GM21619 (cell line): Measurements from ENCODE around the gene TMEM203.

Experiments used
- ATAC-seq: cut with Tn5 transposase; IDR thresholded peaks from one replicate; pipeline ENCODE4 v1.9.1; 2021; ENCODE audit not compliant: unreplicated experiment

TMEM203 gene

DNA sequence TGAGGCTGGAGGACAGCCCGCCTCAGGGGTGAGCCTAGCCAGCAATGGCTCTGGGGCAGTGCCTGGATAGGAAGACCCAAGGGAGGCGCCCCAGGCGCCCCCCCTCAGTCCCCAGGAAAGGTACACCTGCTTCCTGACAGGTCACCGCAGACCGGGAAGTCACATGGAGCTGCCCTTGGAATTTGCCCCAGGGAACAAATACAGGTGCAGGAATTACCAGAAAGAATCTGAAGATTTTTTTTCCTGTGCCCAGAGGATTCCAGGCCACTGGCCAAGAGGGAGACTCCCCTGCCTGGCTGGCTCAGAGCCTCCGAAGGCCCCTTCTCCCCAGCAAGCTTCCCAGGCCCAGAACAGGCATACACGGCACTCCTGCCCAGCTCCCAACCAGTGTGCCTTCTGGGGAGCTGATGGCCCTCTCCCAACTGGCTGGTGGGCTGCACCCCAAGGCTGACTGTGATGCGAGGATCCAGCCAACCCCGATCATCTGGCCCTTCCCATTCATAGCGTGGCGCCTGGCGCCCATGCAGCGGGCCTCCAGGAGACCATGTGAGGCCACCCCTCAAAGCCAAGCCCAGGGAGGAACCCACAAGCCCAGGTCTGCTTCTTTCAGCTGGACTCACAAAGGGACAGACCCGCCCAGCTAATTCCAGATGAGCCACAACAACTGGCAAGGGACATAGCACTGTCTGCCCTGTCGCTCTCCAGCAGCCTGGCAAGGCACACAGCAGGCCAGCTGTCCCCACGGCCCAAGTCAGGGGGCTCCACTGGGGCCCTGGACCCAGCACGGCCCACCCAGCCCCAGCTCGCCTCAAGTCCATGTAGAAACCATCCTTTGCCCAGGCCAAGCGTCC is 7.2 kb downstream of the TMEM203 start:
- no peak for ATAC-seq

- no peak for ATAC-seq
These were observed 9.8 kb downstream of the TMEM203 start for GRCh38 chr9:137195525-137196220.

DNA sequence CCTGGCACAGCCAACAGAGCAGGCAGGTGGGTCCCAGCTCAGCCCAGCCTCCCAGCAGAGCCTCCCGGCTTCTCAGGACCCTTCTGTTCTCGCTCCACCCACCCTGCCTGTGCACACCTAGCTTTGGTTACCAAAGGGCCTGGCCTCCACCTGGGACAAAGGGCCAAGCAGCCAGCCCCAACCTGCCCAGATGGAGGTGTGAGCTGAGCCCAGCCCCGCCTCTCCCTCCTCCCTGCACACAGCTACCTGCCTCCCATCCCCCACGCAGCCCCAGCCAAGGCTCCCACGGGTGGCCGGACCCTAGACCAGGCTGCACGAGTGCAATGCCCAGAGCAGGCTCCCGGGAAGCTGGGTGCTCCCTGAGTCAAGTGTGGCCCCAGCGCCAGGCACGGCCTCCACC is 10.5 kb downstream of the TMEM203 start:
- no peak for ATAC-seq

GRCh38 chr9:137194388-137194787 is 11.1 kb downstream of the TMEM203 start:
- no peak for ATAC-seq

DNA sequence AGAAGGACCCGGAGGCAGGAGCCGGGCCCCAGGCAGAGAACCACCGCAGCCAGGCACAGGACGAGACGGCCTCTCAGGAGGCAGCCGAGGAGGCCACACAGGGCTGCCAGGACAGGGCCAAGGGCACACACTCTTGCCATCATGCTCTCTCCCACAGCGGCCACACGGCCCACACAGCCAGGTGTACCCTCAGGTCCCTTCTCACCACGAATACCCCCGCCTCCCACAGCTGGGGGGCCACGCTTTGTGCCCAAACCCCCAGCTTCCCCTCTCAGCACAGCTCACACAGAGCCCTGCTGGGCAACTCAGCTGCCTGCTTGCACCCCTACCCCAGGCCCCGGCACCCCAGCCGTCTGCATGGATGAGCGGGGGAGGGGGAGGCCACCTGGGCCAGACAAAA is 11.7 kb downstream of the TMEM203 start:
- ATAC-seq, result no peak

DNA sequence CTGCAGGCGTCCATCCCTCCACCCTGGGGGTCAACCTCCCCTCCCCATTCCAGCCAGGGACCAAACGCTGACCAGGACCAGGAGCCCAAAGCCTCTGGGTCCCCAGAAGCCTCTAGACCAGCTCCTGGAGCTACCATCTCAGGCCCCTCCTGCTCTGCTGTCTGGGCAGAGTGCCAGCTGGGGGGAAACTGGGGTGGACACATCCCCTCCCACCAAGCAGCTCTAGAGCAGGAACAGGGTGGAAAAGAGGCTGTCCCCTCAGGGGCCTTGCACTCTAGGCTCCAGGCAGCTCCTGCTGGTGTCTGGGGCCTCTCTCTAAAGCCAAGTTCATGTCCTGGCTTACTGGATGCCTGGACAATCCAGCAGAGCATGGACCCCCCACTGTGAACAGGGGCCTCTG is 12.6 kb downstream of the TMEM203 start:
- ATAC-seq, result no peak

DNA sequence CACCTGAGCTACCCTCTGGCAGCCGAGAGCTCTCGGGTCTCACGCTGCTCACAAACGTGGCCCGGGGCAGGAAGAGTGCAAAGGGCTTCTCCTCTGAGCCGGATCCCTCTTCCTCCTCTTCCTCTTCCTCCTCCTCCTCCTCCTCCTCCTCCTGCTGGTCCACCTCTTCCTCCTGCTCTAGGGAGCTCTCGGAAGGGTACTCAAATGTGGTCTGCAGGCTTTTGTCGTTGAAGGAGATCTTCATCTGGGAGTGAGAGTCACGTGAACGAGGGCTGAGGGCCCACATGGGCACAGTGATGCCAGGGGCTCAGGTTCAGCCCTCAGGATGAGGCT is 13.0 kb downstream of the TMEM203 start:
- ATAC-seq, result no peak

GRCh38 chr9:137191691-137192447 is 13.6 kb downstream of the TMEM203 start:
- no peak for ATAC-seq

GRCh38 chr9:137191245-137191644 is 14.2 kb downstream of the TMEM203 start:
- ATAC-seq, result no peak

DNA sequence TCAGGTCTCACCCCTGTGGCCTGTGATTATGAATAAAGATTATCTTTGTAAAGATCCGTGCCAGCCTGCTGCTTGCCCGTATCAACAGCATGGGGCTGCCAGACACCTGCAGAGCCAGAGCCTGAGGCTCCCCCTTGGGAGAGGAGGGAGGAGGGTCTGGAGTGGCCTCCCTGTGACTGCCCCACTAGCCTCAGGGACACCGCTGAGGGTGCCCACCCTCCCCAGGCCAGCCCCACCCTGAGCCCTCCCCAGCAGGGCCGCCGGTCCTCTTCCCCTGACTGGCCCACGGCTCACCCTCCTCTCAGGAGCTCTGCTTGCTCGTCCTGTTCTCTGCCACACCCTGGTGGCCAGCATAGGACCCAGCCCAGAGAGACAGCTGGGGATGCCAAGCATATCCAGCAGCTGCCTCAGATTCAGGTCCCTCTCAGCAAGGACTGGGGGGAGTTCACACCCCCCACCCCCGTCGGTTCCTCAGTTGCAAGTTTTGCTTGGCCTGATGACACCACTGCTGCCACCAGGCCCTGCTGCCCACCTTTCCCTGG is 15.1 kb downstream of the TMEM203 start:
- ATAC-seq, result no peak

DNA sequence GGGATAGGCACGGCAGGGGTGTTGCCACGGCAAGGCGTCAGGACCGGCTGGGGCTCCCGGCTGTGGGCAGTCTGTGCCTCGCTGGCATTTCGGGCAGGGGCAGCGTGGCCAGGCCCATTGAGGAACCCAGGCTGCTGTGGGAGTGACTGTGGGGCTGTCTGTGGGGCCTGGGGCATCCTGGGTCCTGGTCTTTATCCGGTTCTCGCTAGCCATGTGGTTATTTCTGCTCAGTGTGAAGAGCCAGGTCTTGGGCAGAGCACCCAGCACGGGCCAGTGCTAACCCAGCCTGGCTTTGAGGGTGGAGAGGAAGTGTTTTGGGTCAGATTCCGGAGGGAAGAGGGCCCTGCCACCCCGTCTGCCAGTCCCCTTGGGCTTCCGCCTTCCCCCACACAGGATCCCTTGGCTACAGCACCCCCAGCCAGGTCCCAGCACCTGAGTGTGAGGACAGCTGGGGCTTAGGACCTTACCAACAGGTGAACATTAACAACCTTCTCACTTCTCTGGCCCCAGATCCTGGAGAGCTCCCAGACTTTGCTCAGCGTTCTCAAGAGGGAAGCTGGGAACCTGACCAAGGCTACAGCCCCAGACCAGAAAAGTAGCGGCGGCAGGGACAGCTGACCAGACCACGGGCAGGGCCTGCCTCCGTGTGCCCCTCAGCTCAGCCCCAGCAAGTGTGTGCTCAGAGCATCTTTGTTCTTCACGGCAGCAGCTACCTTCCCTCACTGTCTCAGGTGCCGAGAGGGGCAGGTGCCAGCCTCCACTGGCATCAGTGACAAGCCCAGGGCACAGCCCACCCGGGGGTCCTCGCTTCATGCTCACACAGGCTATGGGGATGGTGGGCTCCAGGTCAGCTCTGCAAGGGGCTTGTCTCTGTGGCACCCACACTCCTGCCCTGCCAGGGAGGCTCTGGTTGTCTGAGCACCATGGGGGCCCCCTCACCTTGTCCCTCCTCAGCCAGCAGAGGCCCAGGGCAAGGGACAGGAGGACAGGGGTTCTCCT is 15.9 kb downstream of the TMEM203 start:
- no peak for ATAC-seq

GRCh38 chr9:137188490-137189296 is 16.8 kb downstream of the TMEM203 start, which contains the start of the genes ANAPC2 and SSNA1:
ANAPC2 (minus strand) TSS chr9:137188560; CDS start chr9:137188532, 28 bp downstream.
SSNA1 (plus strand) TSS chr9:137188676; CDS start chr9:137188727, 51 bp downstream.
- peak; percentile 66 for ATAC-seq

GRCh38 chr9:137188086-137188489 is 17.4 kb downstream of the TMEM203 start:
- no peak for ATAC-seq

DNA sequence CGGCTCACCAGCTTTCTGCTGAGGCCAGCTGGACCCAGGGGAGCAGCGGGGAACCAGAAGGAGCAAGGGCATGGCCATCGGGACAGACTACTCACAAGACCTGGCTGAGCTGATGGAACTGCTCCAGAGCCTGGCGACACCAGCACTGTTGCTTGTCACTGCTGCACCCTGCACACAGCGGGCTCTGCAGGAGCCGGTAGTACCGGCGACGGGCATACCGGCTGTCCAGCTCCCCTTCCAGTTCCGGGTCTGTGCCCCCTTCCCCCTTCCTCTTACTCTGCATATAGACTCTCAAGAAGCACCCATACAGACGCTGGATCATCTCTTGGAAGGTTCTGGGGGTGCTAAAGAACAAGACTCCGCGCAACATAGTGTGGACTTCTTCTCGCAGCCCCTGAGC is 18.1 kb downstream of the TMEM203 start:
- no peak for ATAC-seq

DNA sequence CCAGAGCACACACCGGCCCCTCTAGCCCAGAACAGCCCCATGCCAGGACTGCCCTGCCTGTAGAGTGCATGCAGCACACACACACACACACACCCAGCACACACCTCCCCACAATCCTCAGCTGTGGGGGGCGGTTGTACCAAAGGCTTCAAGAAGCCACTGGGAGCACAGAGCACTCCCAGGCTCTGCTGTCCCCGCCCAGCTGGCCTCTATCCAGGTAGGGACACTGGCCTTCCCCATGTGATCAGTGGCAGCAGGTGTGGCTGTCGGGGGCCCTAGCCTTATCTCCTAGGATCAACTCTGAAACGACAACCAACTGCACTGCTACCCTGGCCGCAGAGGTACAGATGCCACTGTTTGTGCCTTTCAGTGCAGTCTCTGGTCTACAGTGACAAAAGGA is 19.1 kb downstream of the TMEM203 start:
- ATAC-seq, result no peak

DNA sequence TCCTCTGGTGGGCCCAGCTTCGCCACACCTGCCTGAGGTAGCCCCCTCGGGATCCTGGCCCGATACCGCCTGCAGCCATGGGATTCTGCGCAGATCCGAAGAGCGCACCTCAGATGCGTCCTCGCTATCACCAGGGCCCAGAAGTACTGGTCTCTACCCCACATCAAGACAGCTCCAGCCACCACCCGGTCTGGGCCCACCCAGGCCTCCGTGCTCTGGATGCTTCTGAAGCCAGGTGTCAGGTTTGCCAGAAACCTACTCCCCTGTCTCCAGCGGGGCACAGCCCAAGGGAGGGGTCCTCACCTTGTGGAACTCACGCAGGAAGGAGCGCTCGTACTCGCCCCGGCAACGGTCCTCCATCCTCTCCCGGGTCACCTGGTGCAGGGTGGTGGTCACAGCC is 19.5 kb downstream of the TMEM203 start:
- ATAC-seq, result no peak

DNA sequence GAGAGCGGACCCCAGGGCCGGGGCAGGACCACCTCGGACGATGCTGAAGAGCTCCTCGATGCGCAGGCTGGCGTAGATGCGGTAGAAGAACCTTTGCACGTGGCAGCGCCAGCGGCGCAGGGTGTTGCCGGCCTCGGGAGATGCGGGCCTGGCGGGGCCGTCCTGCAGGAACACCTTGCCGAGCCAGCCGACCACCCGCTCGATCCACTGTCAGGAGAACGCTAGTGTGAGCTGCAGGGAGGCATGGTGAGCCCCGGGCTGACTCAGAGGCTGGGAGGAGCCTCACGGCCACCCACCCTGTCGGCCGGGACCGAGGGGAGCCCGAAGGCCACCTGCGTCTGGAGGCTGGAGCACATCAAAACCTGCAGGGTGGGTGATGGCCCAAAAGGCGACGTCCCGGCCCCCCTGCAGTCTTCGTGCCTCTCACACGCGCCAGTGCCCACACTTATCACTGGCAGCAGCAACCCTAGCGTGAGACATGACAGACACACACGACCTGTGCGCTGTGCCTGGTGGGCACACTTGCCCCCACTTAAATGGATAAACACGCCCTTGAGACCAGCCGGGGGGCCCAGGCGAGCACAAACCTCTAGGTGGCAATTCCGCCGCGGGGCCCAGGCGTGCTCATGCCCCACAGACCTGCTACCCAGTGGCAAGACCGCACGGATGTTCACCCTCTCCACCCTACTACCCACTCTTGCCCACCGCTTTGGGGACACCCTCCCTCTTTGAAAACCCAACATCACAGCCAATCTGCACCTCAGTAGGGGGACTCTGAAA is 20.4 kb downstream of the TMEM203 start:
- ATAC-seq, result no peak

GRCh38 chr9:137183980-137184595 is 21.4 kb downstream of the TMEM203 start:
- ATAC-seq, result no peak
